Esophagus muscularis mucosa (tissue), 4 donors: ENCODE measurements around the gene RPAP2. TPM values are rescaled to one million over a fixed set of nuclear protein-coding genes. Genes with fewer than 3 reads are reported as not detected.
"Not testable (repeated sequence)": the region's sequence is repeated elsewhere in the genome, so short reads cannot be mapped to it uniquely, and the experiment has no call there.

Source experiments
- DNase-seq: peaks from one replicate; pipeline ENCODE4 v3.0.0-alpha.2; 2017; ENCODE audit errors: extremely low spot score
- H3K27ac ChIP-seq, 4 donors: fragments of 200-600 bp; sonication (generic); replicated peaks in 1 of 4; 1 replicate in 3 of 4; 2 replicates in 1 of 4; pipeline ENCODE4 v1.5.1; 2016 to 2019; ENCODE audit warnings: mild to moderate bottlenecking in 1 of 4
- H3K27me3 ChIP-seq, 4 donors: fragments of 200-600 bp; sonication (generic); one replicate each; pipeline versions ENCODE4 v1.5.1 to v1.6.0; 2016 to 2019
- H3K36me3 ChIP-seq, 4 donors: fragments of 200-600 bp; sonication (generic); one replicate each; pipeline ENCODE4 v1.5.1; 2016 to 2019
- H3K4me1 ChIP-seq, 4 donors: fragments of 200-600 bp; sonication (generic); one replicate each; pipeline ENCODE4 v1.5.1; 2016 to 2019
- H3K4me3 ChIP-seq, 4 donors: fragments of 200-600 bp; sonication (generic); 1 replicate in 2 of 4; 2 replicates in 2 of 4; pipeline ENCODE4 v1.5.1; 2016 to 2019; ENCODE audit warnings: mild to moderate bottlenecking in 4 of 4, moderate library complexity in 1 of 4
- H3K9me3 ChIP-seq, 4 donors: fragments of 200-600 bp; sonication (generic); 1 replicate in 3 of 4; 2 replicates in 1 of 4; pipeline ENCODE4 v1.5.1; 2016 to 2019
- EP300 ChIP-seq: sonication (generic); formaldehyde crosslinking; IDR thresholded peaks from one replicate; pipeline ENCODE4 v1.6.1; 2017; ENCODE audit warnings: antibody characterized with exemption
- POLR2A ChIP-seq: fragments of 450-650 bp; IDR thresholded peaks from one replicate; pipeline ENCODE4 v1.6.1; 2017; ENCODE audit warnings: antibody characterized with exemption, moderate library complexity, mild to moderate bottlenecking, low read depth
- POLR2AphosphoS5 ChIP-seq, 2 donors: sonication (generic); formaldehyde crosslinking; IDR thresholded peaks; one replicate each; pipeline ENCODE4 v1.6.1; 2017; ENCODE audit warnings: antibody characterized with exemption in 2 of 2
- WGBS: methylation state at CpG from one replicate; pipeline ENCODE4 v1.1.5; 2018; 5-methylcytosine and 5-hydroxymethylcytosine counted together
- intact Hi-C: fragments of 100-400 bp; cut with DNase I; formaldehyde crosslinking; loops from one replicate; pipeline ENCODE4 v1.15.1; 2023
- total RNA-seq, 4 donors: library from RNA; depleted of rRNA; stranded (reverse); fragments of >200 nt; gene quantifications; one replicate each; pipeline versions ENCODE4 v1.1.0 to v1.2.1, GENCODE V29; 2016
- TF ChIP-seq, protein P1 (sequence below), 3 experiments: fragments of 200-600 bp in 2 of 3; fragments of 450-650 bp in 1 of 3; sonication (generic) in 2 of 3; IDR thresholded peaks; one replicate each; pipeline ENCODE4 v1.5.1; 2017 to 2019; ENCODE audit warnings: antibody characterized with exemption in 3 of 3, mild to moderate bottlenecking in 2 of 3, moderate library complexity in 1 of 3

The RPAP2 gene
- total RNA-seq, result 10 to 100 TPM in 3 of 4 donors, 1 to 10 TPM in 1; 8.9 to 13.3 (median 12.8) TPM

DNA sequence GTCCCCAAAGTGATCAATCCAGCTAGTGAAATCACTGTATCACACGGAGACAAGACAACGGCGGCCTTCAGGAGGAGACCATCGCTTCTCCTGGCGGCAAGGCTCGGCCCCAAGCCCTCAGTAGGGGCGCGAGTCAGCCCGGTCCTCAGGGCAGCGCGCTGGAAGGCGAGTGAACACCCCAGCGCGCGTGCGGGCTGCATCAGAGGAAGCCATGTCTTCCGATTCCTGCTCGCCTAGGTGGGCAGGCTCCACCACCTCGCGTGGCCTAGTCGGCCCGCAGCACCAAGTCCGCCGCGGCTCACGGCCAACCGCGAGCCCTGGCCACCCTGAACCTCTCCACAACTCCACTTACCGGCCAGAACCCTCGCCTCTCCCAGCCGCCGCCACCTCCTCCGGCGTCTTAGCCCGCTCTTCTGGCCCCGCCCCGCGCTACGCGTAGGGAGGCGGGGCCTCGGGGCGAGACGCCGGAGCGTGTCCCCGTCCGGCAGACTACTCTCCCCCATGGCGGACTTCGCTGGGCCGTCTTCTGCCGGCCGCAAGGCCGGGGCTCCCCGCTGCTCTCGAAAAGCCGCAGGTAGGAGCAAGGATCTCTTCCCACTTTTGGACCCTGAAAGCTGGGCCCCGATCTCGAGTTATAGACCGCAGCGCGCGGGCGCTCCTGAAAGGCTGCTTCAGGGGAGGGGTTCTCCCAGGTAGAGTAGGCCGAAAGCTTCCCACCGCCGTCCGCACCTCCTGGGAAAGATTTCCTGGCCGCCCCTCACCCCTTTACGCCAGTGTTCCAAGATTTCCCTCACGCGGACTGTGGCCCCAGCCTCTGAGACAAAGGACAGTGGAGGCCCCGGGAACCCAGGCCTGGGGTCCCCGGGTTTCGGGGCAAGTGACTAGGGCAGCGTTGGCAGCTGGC, at the start of gene RPAP2, which contains the start of gene GLMN:
Gene RPAP2, plus strand, starts transcription at position 487 of the 904 bp plus-strand sequence. Its CDS starts 15 bp downstream, at position 502.
Gene GLMN, minus strand, starts transcription at position 415 of the 904 bp plus-strand sequence. CDS start 988 bp downstream, outside the sequence.
- peak; percentile 95 for DNase-seq
- TF ChIP-seq POLR2A, result peak; percentile 50
- TF ChIP-seq EP300, result no peak
- TF ChIP-seq, protein P1, sequence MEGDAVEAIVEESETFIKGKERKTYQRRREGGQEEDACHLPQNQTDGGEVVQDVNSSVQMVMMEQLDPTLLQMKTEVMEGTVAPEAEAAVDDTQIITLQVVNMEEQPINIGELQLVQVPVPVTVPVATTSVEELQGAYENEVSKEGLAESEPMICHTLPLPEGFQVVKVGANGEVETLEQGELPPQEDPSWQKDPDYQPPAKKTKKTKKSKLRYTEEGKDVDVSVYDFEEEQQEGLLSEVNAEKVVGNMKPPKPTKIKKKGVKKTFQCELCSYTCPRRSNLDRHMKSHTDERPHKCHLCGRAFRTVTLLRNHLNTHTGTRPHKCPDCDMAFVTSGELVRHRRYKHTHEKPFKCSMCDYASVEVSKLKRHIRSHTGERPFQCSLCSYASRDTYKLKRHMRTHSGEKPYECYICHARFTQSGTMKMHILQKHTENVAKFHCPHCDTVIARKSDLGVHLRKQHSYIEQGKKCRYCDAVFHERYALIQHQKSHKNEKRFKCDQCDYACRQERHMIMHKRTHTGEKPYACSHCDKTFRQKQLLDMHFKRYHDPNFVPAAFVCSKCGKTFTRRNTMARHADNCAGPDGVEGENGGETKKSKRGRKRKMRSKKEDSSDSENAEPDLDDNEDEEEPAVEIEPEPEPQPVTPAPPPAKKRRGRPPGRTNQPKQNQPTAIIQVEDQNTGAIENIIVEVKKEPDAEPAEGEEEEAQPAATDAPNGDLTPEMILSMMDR (IDR thresholded peaks at IDR 0.05), result peak in 1 of 3 experiments; percentile 19
- peak; percentile 87 to 91 for TF ChIP-seq POLR2AphosphoS5 (IDR thresholded peaks at IDR 0.05)
- H3K4me3 ChIP-seq, result peak within 1 kb of the TSS; percentile 71 to 87 (median 76)
- H3K27ac ChIP-seq, result peak within 1 kb of the TSS; percentile 87 to 93 (median 92)
- H3K4me1 ChIP-seq, result peaks cover 0 to 33% (median 30%) of the 10 kb centered on the region in 4 donors
- under 1% methylated on average over 30 of the region's 76 CpGs for WGBS
- no peaks in the 10 kb centered on the region for H3K27me3 ChIP-seq
- H3K36me3 ChIP-seq, result peaks cover 3 to 10% (median 4%) of the 10 kb centered on the region in 4 donors
- intact Hi-C loops, result loop anchor here (5.0 to 10.0 kb wide), 2 partner anchors 302 to 794 kb away; partner anchors contain the start of gene CDC7
- no peaks in the 10 kb centered on the region for H3K9me3 ChIP-seq

DNA sequence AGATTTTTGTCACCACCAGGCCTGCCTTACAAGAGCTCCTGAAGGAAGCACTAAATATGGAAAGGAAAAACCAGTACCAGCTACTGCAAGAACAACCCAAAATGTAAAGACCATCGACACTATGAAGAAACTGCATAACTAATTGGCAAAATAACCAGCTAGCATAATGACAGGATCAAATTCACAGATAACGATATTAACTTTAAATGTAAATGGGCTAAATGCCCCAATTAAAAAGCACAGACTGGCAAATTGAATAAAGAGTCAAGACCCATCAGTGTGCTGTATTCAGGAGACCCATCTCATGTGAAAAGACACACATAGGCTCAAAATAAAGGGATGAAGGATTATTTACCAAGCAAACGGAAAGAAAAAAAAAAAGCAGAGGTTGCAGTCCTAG, 44.1 kb upstream of the RPAP2 start:
- H3K27me3 ChIP-seq, DNase-seq, H3K4me3 ChIP-seq, H3K27ac ChIP-seq, H3K4me1 ChIP-seq, intact Hi-C loops, H3K9me3 ChIP-seq: not testable (repeated sequence)
- H3K36me3 ChIP-seq, result peaks cover 28 to 54% (median 35%) of the 10 kb centered on the region in 4 donors
- WGBS, result 83% methylated on average over 3 of the region's 3 CpGs

DNA sequence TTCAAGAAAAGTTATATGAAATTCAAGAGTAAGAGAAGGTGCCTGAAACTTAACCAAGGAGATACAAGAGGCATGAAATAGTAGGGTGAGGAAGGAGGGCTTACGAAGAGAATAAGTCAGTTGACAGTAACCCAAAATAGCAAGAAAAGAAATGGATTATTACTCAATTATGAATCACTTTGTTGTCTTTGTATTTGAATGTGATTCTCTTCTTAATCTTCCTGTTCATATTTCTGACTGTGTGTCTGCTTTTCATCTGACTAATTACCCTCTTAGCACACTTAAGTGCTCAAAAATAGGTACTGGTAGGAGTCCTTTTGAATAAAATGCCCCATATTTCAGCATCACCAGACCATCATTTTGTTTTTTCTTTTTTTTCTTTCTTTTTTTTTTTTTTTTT, 39.5 kb upstream of the RPAP2 start:
- intact Hi-C loops, result no loop called here
- Histone ChIP-seq H3K9me3 (peaks cover 0 to 4% (median 0%) of the 10 kb centered on the region in 4 donors), H3K27me3 (no peaks in the 10 kb centered on the region), H3K27ac (no peak overlapping the region), H3K36me3 (peaks cover 25 to 72% (median 40%) of the 10 kb centered on the region in 4 donors), H3K4me3 (no peak overlapping the region), H3K4me1 (no peaks in the 10 kb centered on the region)
- WGBS, result 84% methylated on average over 1 of the region's 1 CpG
- DNase-seq, result no peak
- TF ChIP-seq POLR2A (no peak), POLR2AphosphoS5 (IDR thresholded peaks at IDR 0.05) (no peak), EP300 (no peak)
- TF ChIP-seq, protein P1 (IDR thresholded peaks at IDR 0.05), result no peak

DNA sequence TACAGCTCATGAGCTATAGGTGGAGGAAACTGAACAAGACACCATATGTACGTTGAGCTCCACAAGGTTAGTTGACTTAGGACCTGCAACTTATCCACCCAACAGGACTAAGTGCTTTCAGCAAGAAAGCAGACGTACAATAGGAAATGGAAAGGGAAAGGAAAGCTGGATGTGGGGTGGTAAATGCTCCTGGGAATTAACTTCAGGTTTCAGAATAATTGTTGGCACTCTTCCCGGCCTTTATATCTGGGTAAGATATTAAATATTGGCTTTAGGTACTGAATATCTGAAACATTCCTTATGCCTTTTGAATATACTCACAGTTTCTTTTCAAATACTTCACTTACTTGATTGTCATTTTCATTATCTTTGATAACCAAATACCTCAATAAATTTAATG, 36.3 kb upstream of the RPAP2 start:
- Histone ChIP-seq H3K4me3 (no peak overlapping the region), H3K27ac (no peak overlapping the region), H3K9me3 (no peaks in the 10 kb centered on the region), H3K4me1 (no peaks in the 10 kb centered on the region), H3K36me3 (peaks cover 12 to 86% (median 35%) of the 10 kb centered on the region in 4 donors), H3K27me3 (no peaks in the 10 kb centered on the region)
- no peak for TF ChIP-seq EP300
- no peak for DNase-seq
- 89% methylated on average over 3 of the region's 3 CpGs for WGBS
- intact Hi-C loops, result no loop called here

DNA sequence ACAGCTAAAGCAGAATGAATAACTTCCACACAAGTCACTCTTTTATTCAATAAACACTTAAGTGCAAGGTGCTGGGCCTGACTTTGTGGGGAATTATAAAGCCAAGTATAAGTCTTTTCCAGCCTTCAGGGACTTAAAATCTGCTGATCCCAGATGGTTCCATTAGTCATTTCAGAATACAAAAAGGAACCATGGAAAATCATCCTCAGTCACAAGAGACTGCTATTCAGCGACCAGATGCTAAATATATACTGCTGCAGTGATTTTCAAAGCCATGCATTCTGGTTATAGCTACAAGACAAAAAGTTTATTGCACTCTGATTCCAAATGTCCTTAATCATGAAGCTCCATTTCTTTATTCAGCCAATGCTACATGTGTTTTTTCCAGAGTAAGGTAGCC, 25.8 kb upstream of the RPAP2 start:
- Histone ChIP-seq H3K9me3 (no peaks in the 10 kb centered on the region), H3K4me1 (no peaks in the 10 kb centered on the region), H3K36me3 (peaks cover 10 to 72% (median 20%) of the 10 kb centered on the region in 4 donors), H3K27me3 (no peaks in the 10 kb centered on the region), H3K4me3 (no peak overlapping the region), H3K27ac (no peak overlapping the region)
- TF ChIP-seq POLR2A (no peak), POLR2AphosphoS5 (IDR thresholded peaks at IDR 0.05) (no peak), EP300 (no peak)
- TF ChIP-seq, protein P1 (IDR thresholded peaks at IDR 0.05), result no peak
- WGBS, result 87% methylated on average over 1 of the region's 1 CpG
- no peak for DNase-seq
- intact Hi-C loops, result no loop called here
